Measurements from ENCODE around the gene SMTNL2.
A peak's percentile ranks its signal among the peaks of the same experiment; 100 is the strongest.

- TF ChIP-seq CTCF (IDR thresholded peaks at IDR 0.05; ENCODE audit: poor library complexity) (peak; percentile 93), EZH2 (IDR thresholded peaks at IDR 0.05; ENCODE audit: borderline replicate concordance) (no peak)
Measured at GRCh38 chr17:4565209-4566141, 18.9 kb upstream of the SMTNL2 start.
